ENCODE data around the gene APPBP2.

The APPBP2 gene

DNA sequence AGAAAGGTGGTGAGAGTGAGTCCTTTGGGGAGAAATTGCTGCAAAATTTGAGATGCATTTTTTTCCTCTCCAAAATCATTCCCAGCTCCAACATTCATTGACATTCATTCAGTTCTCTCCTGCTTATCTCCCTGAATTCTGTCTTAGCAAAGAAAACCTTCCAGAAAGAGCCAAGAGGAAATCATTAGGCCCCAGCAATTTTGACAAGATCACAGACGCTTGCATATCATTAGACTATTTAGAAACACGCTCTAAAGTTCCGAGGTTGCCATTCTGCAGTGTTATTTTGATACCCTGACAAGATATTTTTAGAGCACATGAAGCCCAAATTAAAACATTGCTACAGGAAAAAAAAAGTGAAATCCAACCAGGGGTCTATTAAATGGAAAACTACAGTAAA, 113.3 kb downstream of the APPBP2 start:
- no peak for DNase-seq (ENCODE audit: low read depth)
- Histone ChIP-seq H3K27me3 (replicated peaks; ENCODE audit: control insufficient read depth, insufficient read depth, low read length) (no peaks in the 10 kb centered on the region), H3K9ac (ENCODE audit: low read length) (no peak overlapping the region), H3K4me1 (ENCODE audit: control insufficient read depth, insufficient read depth, low read length) (peaks cover 2% of the 10 kb centered on the region), H3K9me3 (ENCODE audit: control insufficient read depth, low read length) (no peaks in the 10 kb centered on the region), H3K4me3 (ENCODE audit: low read length) (no peak overlapping the region), H3K36me3 (ENCODE audit: control insufficient read depth, insufficient read depth, low read length, severe bottlenecking) (no peaks in the 10 kb centered on the region)

DNA sequence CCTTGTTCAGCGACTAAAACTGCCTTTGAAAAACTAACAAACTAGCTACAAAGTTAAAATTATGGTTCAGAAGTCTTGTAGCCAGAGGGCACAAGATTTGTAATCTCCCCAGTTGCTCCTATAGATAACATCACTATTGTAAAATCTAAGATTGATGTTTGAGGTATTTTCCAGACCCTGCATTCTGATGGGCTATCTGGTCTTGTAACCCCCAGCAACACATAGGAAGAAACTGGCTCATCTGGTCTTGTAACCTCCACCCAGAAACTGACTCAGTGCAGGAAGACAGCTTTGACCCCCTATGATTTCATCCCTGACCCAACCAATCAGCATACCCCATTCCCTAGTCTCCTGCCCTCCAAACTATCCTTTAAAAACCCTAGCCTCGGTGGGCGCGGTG, 116.0 kb downstream of the APPBP2 start:
- Histone ChIP-seq H3K9ac (ENCODE audit: low read length) (no peak overlapping the region), H3K36me3 (ENCODE audit: control insufficient read depth, insufficient read depth, low read length, severe bottlenecking) (no peaks in the 10 kb centered on the region), H3K4me3 (ENCODE audit: low read length) (no peak overlapping the region), H3K9me3 (ENCODE audit: control insufficient read depth, low read length) (no peaks in the 10 kb centered on the region), H3K27me3 (replicated peaks; ENCODE audit: control insufficient read depth, insufficient read depth, low read length) (no peaks in the 10 kb centered on the region), H3K4me1 (ENCODE audit: control insufficient read depth, insufficient read depth, low read length) (peaks cover 2% of the 10 kb centered on the region)
- DNase-seq (ENCODE audit: low read depth), result no peak

DNA sequence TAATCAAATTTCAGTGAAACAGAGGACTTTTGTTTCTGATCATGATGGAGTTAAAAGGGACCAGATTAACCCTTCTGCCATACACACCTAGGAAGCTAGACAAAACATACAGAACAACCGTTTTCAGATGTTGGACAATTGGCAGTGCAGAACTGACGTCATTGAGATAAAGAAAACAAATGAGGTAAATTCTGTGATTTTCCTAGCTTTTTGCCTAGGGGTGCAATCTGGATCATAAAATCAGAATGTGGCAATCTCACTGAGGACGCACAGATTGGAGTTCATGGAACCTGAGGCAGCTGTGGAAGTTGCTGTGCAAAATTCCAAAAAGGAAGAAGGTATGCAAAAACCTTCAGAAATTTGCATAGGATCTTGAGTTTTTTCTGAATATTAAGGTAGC, 119.2 kb downstream of the APPBP2 start:
- Histone ChIP-seq H3K36me3 (ENCODE audit: control insufficient read depth, insufficient read depth, low read length, severe bottlenecking) (no peaks in the 10 kb centered on the region), H3K4me1 (ENCODE audit: control insufficient read depth, insufficient read depth, low read length) (peaks cover 2% of the 10 kb centered on the region), H3K9me3 (ENCODE audit: control insufficient read depth, low read length) (no peaks in the 10 kb centered on the region), H3K9ac (ENCODE audit: low read length) (no peak overlapping the region), H3K27me3 (replicated peaks; ENCODE audit: control insufficient read depth, insufficient read depth, low read length) (no peaks in the 10 kb centered on the region), H3K4me3 (ENCODE audit: low read length) (no peak overlapping the region)
- no peak for DNase-seq (ENCODE audit: low read depth)

DNA sequence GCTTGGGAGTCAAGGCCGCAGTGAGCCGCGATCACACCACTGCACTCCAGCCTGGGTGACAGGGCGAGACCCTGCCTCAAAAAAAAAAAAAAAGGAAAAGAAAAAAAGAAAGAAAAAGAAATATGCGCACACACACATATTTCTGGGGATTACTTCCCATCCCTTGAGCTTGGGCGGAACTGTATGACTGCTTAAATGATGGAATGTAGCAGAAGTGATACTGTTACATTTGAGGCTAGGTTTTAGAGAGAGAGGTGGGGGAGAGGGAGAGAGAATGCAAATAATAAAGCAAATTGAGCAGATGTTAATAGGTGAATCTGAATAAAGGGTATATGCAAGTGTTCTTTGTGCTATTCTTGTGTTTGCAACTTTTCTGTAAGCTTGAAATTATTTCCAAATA, 122.1 kb downstream of the APPBP2 start:
- Histone ChIP-seq H3K4me3 (ENCODE audit: low read length) (no peak overlapping the region), H3K9ac (ENCODE audit: low read length) (no peak overlapping the region), H3K27me3 (replicated peaks; ENCODE audit: control insufficient read depth, insufficient read depth, low read length) (no peaks in the 10 kb centered on the region), H3K36me3 (ENCODE audit: control insufficient read depth, insufficient read depth, low read length, severe bottlenecking) (no peaks in the 10 kb centered on the region), H3K9me3 (ENCODE audit: control insufficient read depth, low read length) (no peaks in the 10 kb centered on the region), H3K4me1 (ENCODE audit: control insufficient read depth, insufficient read depth, low read length) (peaks cover under 1% of the 10 kb centered on the region)
- no peak for DNase-seq (ENCODE audit: low read depth)

DNA sequence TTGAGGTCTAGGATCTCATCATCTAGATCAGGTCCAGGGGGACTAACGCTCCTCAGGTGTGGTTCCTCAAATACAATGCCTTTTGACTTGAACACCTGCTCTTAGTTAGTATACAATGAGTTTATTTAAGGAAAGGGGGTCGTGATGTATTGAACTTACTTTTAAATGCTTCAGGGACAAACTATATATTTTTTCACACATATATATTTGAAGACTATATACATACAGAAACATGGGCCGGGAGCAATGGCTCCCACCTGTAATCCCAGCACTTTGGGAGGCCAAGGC, 122.6 kb downstream of the APPBP2 start:
- H3K36me3 ChIP-seq (ENCODE audit: control insufficient read depth, insufficient read depth, low read length, severe bottlenecking), result no peaks in the 10 kb centered on the region
- no peaks in the 10 kb centered on the region for H3K9me3 ChIP-seq (ENCODE audit: control insufficient read depth, low read length)
- no peak overlapping the region for H3K9ac ChIP-seq (ENCODE audit: low read length)
- H3K27me3 ChIP-seq (replicated peaks; ENCODE audit: control insufficient read depth, insufficient read depth, low read length), result no peaks in the 10 kb centered on the region
- no peak overlapping the region for H3K4me3 ChIP-seq (ENCODE audit: low read length)
- DNase-seq (ENCODE audit: low read depth), result no peak
- H3K4me1 ChIP-seq (ENCODE audit: control insufficient read depth, insufficient read depth, low read length), result no peaks in the 10 kb centered on the region

DNA sequence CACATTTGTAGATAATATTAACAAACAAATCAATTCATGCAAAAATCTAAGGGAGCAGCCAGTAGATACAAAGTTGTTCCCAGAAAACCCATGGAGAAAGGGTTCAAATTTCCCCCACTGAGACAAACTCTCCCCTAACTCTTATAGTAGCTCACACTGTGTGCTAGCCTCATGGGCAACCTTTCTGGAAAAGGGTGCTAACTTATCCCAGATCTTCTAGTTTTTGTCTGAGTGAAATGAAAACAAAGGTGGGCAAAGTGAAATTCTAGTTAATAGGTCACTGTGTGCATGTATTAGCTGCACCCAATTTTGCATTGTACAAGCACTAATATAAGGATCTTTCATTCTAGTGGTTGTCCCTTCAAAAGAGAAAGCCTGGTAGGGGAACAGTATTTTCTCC, 124.2 kb downstream of the APPBP2 start:
- Histone ChIP-seq H3K9ac (ENCODE audit: low read length) (no peak overlapping the region), H3K27me3 (replicated peaks; ENCODE audit: control insufficient read depth, insufficient read depth, low read length) (no peaks in the 10 kb centered on the region), H3K4me3 (ENCODE audit: low read length) (no peak overlapping the region), H3K36me3 (ENCODE audit: control insufficient read depth, insufficient read depth, low read length, severe bottlenecking) (no peaks in the 10 kb centered on the region), H3K4me1 (ENCODE audit: control insufficient read depth, insufficient read depth, low read length) (no peaks in the 10 kb centered on the region), H3K9me3 (ENCODE audit: control insufficient read depth, low read length) (no peaks in the 10 kb centered on the region)
- DNase-seq (ENCODE audit: low read depth), result no peak

DNA sequence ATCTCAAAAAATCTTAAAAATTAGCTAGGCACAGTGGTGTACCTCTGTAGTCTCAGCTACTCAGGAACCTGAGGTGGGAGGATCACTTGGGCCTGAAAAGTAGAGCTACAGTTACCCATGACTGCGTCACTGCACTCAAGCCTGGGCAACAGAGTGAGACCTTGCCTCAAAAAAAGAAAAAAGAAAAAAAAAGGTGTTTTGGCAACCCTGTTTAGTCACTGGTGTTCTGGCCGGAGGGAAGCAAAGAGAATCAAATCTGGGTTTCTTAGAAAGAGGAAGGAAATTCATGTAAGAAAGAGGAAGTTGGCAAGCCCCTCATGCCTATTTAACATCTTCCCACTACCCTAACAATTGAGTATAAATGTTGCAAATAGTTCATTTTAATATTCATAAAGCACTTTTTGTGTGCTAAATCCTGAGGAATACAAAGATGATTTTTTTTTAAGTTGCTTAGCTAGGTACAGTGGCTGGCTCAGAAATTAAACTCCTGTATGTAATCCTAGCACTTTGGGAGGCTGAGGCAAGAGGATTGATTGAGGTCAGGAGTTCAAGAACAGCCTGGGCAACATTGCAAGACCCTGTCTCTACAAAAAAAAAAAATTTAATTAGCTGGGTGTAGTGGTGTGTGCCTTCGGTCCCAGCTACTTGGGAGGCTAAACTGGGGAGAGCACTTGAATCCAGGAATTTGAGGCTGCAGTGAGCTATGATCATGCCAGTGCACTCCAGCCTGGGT, 127.6 kb downstream of the APPBP2 start:
- Histone ChIP-seq H3K9ac (ENCODE audit: low read length) (no peak overlapping the region), H3K4me3 (ENCODE audit: low read length) (no peak overlapping the region), H3K4me1 (ENCODE audit: control insufficient read depth, insufficient read depth, low read length) (peaks cover 6% of the 10 kb centered on the region), H3K36me3 (ENCODE audit: control insufficient read depth, insufficient read depth, low read length, severe bottlenecking) (no peaks in the 10 kb centered on the region), H3K9me3 (ENCODE audit: control insufficient read depth, low read length) (no peaks in the 10 kb centered on the region), H3K27me3 (replicated peaks; ENCODE audit: control insufficient read depth, insufficient read depth, low read length) (no peaks in the 10 kb centered on the region)
- DNase-seq (ENCODE audit: low read depth), result no peak

DNA sequence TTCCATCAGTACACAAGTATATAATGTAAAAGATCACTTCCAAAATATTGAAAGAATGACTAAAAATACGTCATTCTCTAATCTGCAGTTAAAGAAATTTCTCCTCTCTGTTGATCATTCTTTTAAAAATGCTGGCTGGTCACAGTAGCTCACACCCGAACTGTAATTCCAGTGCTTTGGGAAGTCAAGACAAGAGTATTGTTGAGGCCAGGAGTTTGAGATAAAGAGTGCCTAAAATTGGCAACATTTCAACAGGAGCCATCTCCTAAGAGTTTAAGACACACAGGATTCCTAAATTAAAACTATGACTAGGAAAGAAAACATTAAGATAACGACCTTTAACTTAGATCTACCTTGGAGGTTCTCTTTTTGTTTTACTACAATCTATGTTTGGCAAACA, 129.6 kb downstream of the APPBP2 start:
- Histone ChIP-seq H3K36me3 (ENCODE audit: control insufficient read depth, insufficient read depth, low read length, severe bottlenecking) (no peaks in the 10 kb centered on the region), H3K9ac (ENCODE audit: low read length) (no peak overlapping the region), H3K4me3 (ENCODE audit: low read length) (no peak overlapping the region), H3K27me3 (replicated peaks; ENCODE audit: control insufficient read depth, insufficient read depth, low read length) (no peaks in the 10 kb centered on the region), H3K9me3 (ENCODE audit: control insufficient read depth, low read length) (no peaks in the 10 kb centered on the region), H3K4me1 (ENCODE audit: control insufficient read depth, insufficient read depth, low read length) (peaks cover 10% of the 10 kb centered on the region)
- no peak for DNase-seq (ENCODE audit: low read depth)

DNA sequence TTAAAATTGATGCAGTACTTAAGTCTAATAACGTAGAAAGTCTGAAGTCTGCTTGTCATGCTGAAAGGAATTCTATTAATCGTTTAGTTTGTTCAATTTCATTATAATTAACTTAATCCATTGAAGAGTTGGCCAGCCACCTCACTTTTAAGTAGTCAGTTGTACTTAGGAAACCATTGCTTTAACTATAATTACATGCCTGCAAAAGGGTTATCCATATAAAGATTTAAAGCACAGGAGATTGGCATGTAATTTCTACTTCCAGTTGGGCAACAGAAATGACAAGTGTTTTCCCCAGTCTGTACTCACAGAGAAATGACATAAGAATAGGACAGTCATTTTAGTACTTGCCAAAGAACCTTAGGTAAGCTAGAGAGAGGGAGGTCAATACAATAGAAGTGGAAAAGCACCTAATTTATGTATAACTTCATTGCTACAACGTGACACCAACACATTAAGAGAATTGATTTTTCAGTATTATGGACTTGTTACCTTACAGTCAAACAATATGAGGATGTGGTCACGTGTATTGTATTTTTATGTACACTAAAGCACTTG, 130.5 kb downstream of the APPBP2 start:
- Histone ChIP-seq H3K36me3 (ENCODE audit: control insufficient read depth, insufficient read depth, low read length, severe bottlenecking) (no peaks in the 10 kb centered on the region), H3K9ac (ENCODE audit: low read length) (no peak overlapping the region), H3K4me3 (ENCODE audit: low read length) (no peak overlapping the region), H3K9me3 (ENCODE audit: control insufficient read depth, low read length) (no peaks in the 10 kb centered on the region), H3K4me1 (ENCODE audit: control insufficient read depth, insufficient read depth, low read length) (peaks cover 13% of the 10 kb centered on the region), H3K27me3 (replicated peaks; ENCODE audit: control insufficient read depth, insufficient read depth, low read length) (no peaks in the 10 kb centered on the region)
- no peak for DNase-seq (ENCODE audit: low read depth)

DNA sequence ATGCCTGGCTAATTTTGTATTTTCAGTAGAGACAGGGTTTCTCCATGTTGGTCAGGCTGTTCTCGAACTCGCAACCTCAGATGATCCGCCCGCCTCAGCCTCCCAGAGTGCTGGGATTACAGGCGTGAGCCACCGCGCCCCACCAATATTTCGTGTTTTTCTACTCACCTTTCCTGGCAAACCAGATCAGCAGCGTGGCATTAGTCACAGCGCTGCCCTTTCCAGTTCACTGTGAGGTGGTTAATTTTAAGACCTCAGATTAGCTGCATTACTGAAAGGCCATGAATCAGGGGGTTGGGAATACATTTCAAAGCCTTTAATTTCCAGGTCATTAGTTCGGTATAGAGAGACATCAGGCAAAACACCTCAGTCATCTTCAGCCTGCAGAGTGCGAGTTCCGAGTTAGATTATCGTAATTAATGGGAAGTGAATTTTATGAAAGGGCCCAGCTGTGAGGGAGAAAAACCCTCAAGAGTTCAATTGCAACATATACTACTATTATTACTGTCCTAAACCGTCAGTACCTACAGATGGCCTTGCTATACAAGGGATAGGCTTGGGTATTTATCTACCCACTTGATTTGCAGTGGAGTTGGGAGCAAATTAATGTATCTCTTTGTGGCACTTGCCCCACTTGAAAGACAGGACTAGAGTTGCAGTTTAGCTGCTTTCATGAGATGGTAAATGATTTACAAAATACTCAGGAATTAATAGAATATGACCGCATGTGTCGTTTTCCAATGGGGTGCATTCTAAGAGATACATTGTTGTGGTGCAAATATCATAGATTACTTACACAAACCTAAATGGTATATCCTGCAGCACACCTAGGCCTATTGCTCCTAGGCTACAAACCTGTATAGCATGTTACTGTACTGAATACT, 132.0 kb downstream of the APPBP2 start:
- H3K4me3 ChIP-seq (ENCODE audit: low read length), result no peak overlapping the region
- H3K9ac ChIP-seq (ENCODE audit: low read length), result no peak overlapping the region
- no peaks in the 10 kb centered on the region for H3K36me3 ChIP-seq (ENCODE audit: control insufficient read depth, insufficient read depth, low read length, severe bottlenecking)
- no peaks in the 10 kb centered on the region for H3K9me3 ChIP-seq (ENCODE audit: control insufficient read depth, low read length)
- H3K4me1 ChIP-seq (ENCODE audit: control insufficient read depth, insufficient read depth, low read length), result peaks cover 23% of the 10 kb centered on the region
- no peak for DNase-seq (ENCODE audit: low read depth)
- H3K27me3 ChIP-seq (replicated peaks; ENCODE audit: control insufficient read depth, insufficient read depth, low read length), result no peaks in the 10 kb centered on the region

All from adipocyte (in vitro differentiated cells).